ENCODE data around the gene CPEB2. TPM values are rescaled to one million over a fixed set of nuclear protein-coding genes. Genes with fewer than 3 reads are reported as not detected.

The CPEB2 gene
- total and polyA plus RNA-seq, 10 of the 15 experiments (the other 5 are each of a cell fraction or from before 2014, with no cell fraction given), result 0.73 to 8.3 (median 3.7) TPM

DNA sequence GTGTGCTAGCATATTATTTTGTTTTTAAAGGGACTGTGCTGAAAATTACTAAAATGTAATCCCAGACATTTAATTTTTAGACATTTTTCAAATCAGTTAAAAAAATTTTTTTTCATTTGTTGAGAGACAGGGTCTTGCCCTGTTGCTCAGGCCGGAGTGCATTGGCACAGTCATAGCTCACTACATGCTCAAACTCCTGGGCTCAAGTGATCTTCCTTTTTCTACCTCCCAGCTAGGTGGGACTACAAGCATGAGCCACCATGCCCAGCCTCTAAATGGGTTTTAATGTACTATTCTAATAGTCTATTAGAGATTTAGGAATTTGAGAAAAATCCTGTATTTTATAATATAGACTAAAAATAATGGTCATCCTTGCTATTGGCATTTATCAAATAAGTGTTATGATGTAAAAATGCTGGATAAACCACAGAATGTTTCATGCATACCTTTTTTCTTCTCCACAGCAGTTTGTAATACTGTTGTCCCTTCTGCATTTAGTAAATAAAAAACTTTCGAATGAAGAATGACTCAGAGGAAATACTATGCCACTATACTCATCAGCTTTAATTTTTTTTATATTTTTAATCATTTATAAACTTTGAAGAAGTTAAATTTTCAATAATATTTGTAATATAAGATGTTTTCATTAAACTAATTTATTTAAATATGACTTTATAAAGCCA is 29.9 kb downstream of the CPEB2 start:
- no peak overlapping the region for H3K4me3 ChIP-seq
- DNase-seq (ENCODE audit: low read depth, low spot score), result no peak
- ChIA-PET RAD21 (ENCODE audit: unreplicated experiment) (interaction anchor here (1.2 kb wide), 1 partner anchor 11 kb away, joined by 4 read pairs; no protein-coding TSS in a partner anchor), CTCF (interaction anchor here (1.0 kb wide), 1 partner anchor 17 kb away, joined by 3 read pairs; no protein-coding TSS in a partner anchor), SMC1A (ENCODE audit: uncharacterized antibody, unreplicated experiment) (interaction anchor here (1.1 to 1.4 kb wide), 3 partner anchors 10 to 21 kb away, joined by 3 read pairs; no protein-coding TSS in a partner anchor), POLR2A (no interaction called here)
- 97% methylated on average over 2 of the region's 2 CpGs for WGBS (ENCODE audit: insufficient coverage, insufficient replicate concordance, low lambda C conversion rate, missing lambda C conversion rate)
- in situ Hi-C loops (cut with MboI), result no loop called here
- peaks cover 1 to 2% of the 10 kb centered on the region in 2 experiments for H3K36me3 ChIP-seq (ENCODE audit: control insufficient read depth in 2 of 2, insufficient read depth in 2 of 2, low read length in 1 of 2)
- peak; percentile 28; the same call in 1 of the 3 replicates for ATAC-seq
- intact Hi-C loops (cut with micrococcal nuclease; ENCODE audit: unreplicated experiment), result no loop called here
- FAIRE-seq, result no peak
- no peaks in the 10 kb centered on the region for H3K4me1 ChIP-seq (ENCODE audit: control insufficient read depth, insufficient read depth, low read length)
- TF ChIP-seq RELA (IDR thresholded peaks at IDR 0.05; ENCODE audit: borderline replicate concordance, partially characterized antibody), result no peak
- no peak for TF ChIP-seq MEF2B (IDR thresholded peaks at IDR 0.05; ENCODE audit: partially characterized antibody, poor library complexity, severe bottlenecking)
- TF ChIP-seq RBBP5 (conservative IDR thresholded peaks at IDR 0.05), result no peak
- TF ChIP-seq POLR2A (IDR thresholded peaks at IDR 0.05; ENCODE audit: low read depth, low read length), result no peak
- no peak for TF ChIP-seq STAT1 (conservative IDR thresholded peaks at IDR 0.05)
- no peak for TF ChIP-seq PAX5 (IDR thresholded peaks at IDR 0.05; ENCODE audit: borderline replicate concordance, low read depth, low read length)
- H3K4me2 ChIP-seq (ENCODE audit: control insufficient read depth, insufficient read depth), result no peak overlapping the region
- no TSS peak for BruUV-seq (replicated peaks)
- H3K9me3 ChIP-seq (replicated peaks; ENCODE audit: control insufficient read depth, insufficient read depth, low read length), result no peaks in the 10 kb centered on the region
- peaks cover 3% of the 10 kb centered on the region for H3K79me2 ChIP-seq (ENCODE audit: control insufficient read depth, insufficient read depth, low read length)
- H2AFZ ChIP-seq (ENCODE audit: control insufficient read depth, low read depth, low read length), result no peak overlapping the region
- H3K9ac ChIP-seq (ENCODE audit: control insufficient read depth, insufficient read depth, low read length), result no peak overlapping the region
- H4K20me1 ChIP-seq (ENCODE audit: control insufficient read depth, insufficient read depth), result no peaks in the 10 kb centered on the region
- H3K27me3 ChIP-seq (replicated peaks in 1 of 2; ENCODE audit: control insufficient read depth in 2 of 2, insufficient read depth in 2 of 2, low read length in 1 of 2), result no peaks in the 10 kb centered on the region
- no peak overlapping the region for H3K27ac ChIP-seq (ENCODE audit: control insufficient read depth, insufficient read depth)

All from GM12878 (cell line).